ENCODE measurements around the gene CHST15. TPM values are rescaled to one million over a fixed set of nuclear protein-coding genes. Genes with fewer than 3 reads are reported as not detected.

CHST15 gene
- total RNA-seq, 4 donors from 2014 or later = 35.7 to 69.5 (median 51.1) TPM

- DNase-seq (ENCODE audit: low spot score) (no peak), ATAC-seq (ENCODE audit: low FRiP score) (no peak)
- no peak for TF ChIP-seq CTCF (IDR thresholded peaks at IDR 0.05)
These were observed 24.4 kb upstream of the CHST15 start for GRCh38 chr10:124117833-124118232.

- TF ChIP-seq CTCF (IDR thresholded peaks at IDR 0.05) = no peak
- ATAC-seq (ENCODE audit: low FRiP score) (no peak), DNase-seq (ENCODE audit: low spot score) (no peak)
These were observed 24.1 kb upstream of the CHST15 start for GRCh38 chr10:124117511-124117785.

DNA sequence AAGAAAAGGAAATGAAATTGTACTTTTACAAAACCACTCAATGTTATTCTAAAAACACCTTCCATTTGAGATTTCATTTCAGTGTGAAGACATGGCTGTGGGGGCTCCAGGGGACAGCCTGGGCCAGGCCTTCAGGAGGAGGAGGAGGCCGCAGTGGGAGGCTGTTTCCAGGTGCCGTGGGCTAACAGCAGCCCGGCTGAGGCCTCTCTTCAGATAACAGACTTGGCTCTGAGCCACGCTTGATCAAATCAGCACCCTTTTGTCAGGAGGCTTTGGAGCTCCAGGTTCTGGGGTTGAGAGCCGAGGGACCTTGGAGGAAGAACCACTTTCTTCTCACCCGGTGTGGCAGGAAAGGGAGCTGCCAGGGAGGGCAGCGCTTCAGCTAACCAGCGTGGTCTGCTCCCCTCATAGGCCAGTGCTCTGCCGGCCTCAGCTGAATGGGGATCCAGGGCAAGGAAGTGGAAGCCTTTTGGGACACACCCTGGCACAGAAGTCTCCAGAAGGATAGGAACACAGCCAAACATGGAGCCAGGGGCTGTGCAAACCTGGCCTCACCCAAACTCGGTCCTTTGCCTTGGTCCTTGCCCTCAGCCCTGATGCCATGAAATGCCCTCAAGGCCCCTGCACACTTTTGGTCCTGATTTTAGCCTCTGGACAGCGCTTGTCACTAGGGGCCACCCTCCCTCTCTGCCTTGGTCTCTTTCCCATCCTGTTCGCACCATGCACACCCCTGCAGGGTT lies 23.5 kb upstream of the CHST15 start:
- no peak for ATAC-seq (ENCODE audit: low FRiP score)
- TF ChIP-seq CTCF (IDR thresholded peaks at IDR 0.05) = no peak
- DNase-seq (ENCODE audit: low spot score) = no peak

DNA sequence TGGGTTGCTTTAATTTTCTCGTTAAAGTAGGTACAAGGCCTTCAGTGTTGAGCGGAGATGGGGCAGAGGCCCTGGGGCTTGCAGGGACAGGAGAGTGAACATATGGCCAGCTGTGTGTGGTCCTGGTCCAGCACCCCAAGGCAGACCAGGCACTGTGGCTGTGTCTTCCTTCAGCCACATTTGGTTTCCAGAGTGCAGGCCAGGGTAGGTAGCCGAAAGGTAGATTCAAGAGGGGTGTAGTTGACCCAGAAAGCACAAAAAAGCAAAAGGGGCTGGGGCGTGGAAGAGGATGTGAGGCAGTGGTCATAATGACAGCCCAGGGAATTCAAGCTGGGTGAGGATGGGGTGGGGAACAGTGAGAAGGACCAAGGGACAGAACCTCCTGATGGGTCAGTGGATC lies 21.3 kb upstream of the CHST15 start:
- no peak for TF ChIP-seq CTCF (IDR thresholded peaks at IDR 0.05)
- no peak for ATAC-seq (ENCODE audit: low FRiP score)
- no peak for DNase-seq (ENCODE audit: low spot score)

DNA sequence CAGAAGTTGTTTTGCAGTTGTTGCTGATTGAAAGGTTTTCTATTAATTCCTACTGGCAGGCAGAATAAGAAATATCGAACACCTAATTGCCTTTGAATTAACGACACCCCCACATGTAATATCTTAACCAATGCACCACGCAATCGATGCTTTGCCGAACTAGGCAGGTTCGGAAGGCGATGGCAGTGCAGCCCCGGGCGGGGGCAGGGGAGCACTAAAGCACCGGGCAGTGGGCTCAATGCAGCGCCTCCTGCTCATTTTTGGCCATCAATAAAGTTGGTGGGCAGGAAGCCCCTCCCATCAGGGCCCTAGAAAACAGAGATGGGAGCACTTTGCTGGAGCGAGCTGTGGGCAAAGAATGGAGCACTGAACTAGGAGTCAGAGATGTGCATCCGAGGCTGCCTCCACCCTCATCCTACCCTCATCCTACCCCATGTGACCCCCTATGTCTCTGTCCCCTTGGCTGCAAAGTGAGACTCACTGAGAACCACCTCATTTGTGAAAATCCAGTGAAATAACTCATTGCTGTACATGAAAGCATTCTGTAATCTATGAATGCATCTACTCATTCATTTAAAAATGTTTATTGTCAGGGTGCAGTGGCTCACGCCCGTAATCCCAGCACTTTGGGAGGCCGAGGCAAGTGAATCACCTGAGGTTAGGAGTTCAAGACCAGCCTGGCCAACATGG lies 19.6 kb upstream of the CHST15 start:
- DNase-seq (ENCODE audit: low spot score) (no peak), ATAC-seq (ENCODE audit: low FRiP score) (no peak)
- no peak for TF ChIP-seq CTCF (IDR thresholded peaks at IDR 0.05)

DNA sequence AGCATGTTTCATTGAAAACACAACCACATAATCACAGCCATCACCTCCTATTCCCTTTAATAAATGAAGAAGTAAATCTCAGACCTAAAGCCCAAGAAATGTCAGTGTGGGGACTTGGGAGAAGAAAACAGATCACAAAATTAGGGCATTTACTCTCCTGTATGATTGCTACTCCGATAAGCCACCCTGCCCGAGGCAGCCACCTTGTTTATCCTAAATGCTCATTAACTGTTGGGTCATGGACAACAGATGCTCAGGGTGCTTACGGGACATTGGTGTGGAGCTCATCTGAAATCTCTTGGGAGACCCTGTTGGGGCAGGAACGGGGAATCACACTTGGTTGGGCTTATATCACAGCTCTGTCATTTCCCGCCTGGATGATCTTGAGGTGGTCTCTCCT lies 17.5 kb upstream of the CHST15 start:
- DNase-seq (ENCODE audit: low spot score) (no peak), ATAC-seq (ENCODE audit: low FRiP score) (no peak)
- no peak for TF ChIP-seq CTCF (IDR thresholded peaks at IDR 0.05)

GRCh38 chr10:124109261-124109660 lies 15.9 kb upstream of the CHST15 start:
- no peak for DNase-seq (ENCODE audit: low spot score)
- no peak for TF ChIP-seq CTCF (IDR thresholded peaks at IDR 0.05)
- no peak for ATAC-seq (ENCODE audit: low FRiP score)
